Spleen (tissue), 7 donors: ENCODE results near the gene ZNF789.

Experiments
- POLR2A ChIP-seq, 3 donors: fragments of 450-650 bp; IDR thresholded peaks; one replicate each; pipeline ENCODE4 v1.5.1; 2017; ENCODE audit warnings: antibody characterized with exemption in 3 of 3, mild to moderate bottlenecking in 1 of 3
- TF ChIP-seq, protein P1 (sequence below), 11 experiments: fragments of 200-600 bp in 7 of 11; fragments of 450-650 bp in 4 of 11; sonication (generic) in 4 of 11; IDR thresholded peaks in 8 of 11; conservative IDR thresholded peaks in 3 of 11; 1 replicate in 7 of 11; 2 replicates in 4 of 11; pipeline versions ENCODE4 v1.4.0 to v1.8.0; 2016 to 2021; ENCODE audit warnings: antibody characterized with exemption in 11 of 11, inconsistent platforms in 4 of 11, mild to moderate bottlenecking in 1 of 11
- donor health status: DM: no; HTN: no; CAD: no; lungs with moderate emphysema.
- donor health status: DM: no; HTN: no; CAD: no.
- donor health status: DM: no; HTN: no; CAD: no.

DNA sequence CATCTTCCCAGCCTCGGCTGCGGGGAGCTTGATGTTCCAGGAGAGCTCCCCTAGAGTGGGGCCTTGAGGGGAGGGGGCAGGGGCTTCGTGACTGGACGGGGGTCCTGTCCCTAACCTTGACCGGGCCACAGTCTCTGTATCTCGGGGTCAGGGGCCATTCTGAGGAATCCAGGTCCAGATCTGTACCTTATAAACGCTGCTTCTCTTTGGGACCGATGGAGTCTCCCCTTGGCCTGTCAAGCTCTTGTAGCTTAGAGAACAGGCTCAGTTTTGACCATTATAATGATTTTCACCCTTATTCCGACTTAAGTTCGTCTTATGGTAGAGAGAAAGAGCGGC lies 32.6 kb downstream of the ZNF789 start:
- no peak for TF ChIP-seq POLR2A (IDR thresholded peaks at IDR 0.05)
- TF ChIP-seq, protein P1, sequence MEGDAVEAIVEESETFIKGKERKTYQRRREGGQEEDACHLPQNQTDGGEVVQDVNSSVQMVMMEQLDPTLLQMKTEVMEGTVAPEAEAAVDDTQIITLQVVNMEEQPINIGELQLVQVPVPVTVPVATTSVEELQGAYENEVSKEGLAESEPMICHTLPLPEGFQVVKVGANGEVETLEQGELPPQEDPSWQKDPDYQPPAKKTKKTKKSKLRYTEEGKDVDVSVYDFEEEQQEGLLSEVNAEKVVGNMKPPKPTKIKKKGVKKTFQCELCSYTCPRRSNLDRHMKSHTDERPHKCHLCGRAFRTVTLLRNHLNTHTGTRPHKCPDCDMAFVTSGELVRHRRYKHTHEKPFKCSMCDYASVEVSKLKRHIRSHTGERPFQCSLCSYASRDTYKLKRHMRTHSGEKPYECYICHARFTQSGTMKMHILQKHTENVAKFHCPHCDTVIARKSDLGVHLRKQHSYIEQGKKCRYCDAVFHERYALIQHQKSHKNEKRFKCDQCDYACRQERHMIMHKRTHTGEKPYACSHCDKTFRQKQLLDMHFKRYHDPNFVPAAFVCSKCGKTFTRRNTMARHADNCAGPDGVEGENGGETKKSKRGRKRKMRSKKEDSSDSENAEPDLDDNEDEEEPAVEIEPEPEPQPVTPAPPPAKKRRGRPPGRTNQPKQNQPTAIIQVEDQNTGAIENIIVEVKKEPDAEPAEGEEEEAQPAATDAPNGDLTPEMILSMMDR (IDR thresholded peaks at IDR 0.05 in 8 of 11, conservative IDR thresholded peaks at IDR 0.05 in 3 of 11): no peak
